Endothelial cell of umbilical vein (primary cell): Measurements from ENCODE around the gene PLA2G2D. TPM values are rescaled to one million over a fixed set of nuclear protein-coding genes. Genes with fewer than 3 reads are reported as not detected.

Source experiments
- BruUV-seq: library from RNA; stranded (reverse); fragments of 400-500 nt; replicated peaks from 2 replicates; lab custom pipeline; 2021; lab: Mats Ljungman, UMichigan
- CTCF ChIA-PET: fragments of 300-600, 350-600 bp; sonication (Branson Sonifier 250); formaldehyde crosslinking; loops from one replicate; lab custom pipeline; 2021; ENCODE audit warnings: antibody characterized with exemption, inconsistent platforms; lab: Charles Lee
- POLR2A ChIA-PET: fragments of 300-600, 350-600 bp; sonication (Branson Sonifier 250); formaldehyde crosslinking; loops from one replicate; lab custom pipeline; 2021; ENCODE audit warnings: antibody characterized with exemption, inconsistent platforms; lab: Charles Lee
- DNase-seq: peaks from one replicate; pipeline ENCODE4 v3.0.0-alpha.2; 2011; ENCODE audit warnings: low read depth, low spot score
- FAIRE-seq: peaks from 2 replicates; lab custom pipeline; 2011; peaks lifted over from hg19 to GRCh38; lab: Jason Lieb, UNC
- H2AFZ ChIP-seq: 2 replicates; pipeline ENCODE4 v1.6.0; 2012; ENCODE audit warnings: low read depth, low read length, control low read depth, inconsistent platforms
- H3K27ac ChIP-seq: 2 replicates; pipeline ENCODE4 v1.5.1; 2011; ENCODE audit warnings: low read depth, mild to moderate bottlenecking, control low read depth, low read length, moderate library complexity; ENCODE audit not compliant: insufficient read depth
- H3K27me3 ChIP-seq, 2 experiments: 2 replicates each; pipeline versions ENCODE4 v1.6.0 to v1.6.1; 2011; ENCODE audit warnings: low read length in 2 of 2, mixed read lengths in 1 of 2; ENCODE audit not compliant: control insufficient read depth in 2 of 2, insufficient read depth in 2 of 2
- H3K36me3 ChIP-seq, 2 experiments: 2 replicates in 1 of 2; 3 replicates in 1 of 2; pipeline ENCODE4 v1.5.1; 2011; ENCODE audit warnings: low read length in 2 of 2, mild to moderate bottlenecking in 1 of 2, moderate library complexity in 1 of 2; ENCODE audit not compliant: control insufficient read depth in 2 of 2, insufficient read depth in 2 of 2; ENCODE audit errors: extremely low read depth in 1 of 2
- H3K4me1 ChIP-seq: 3 replicates; pipeline ENCODE4 v1.5.1; 2011; ENCODE audit warnings: mild to moderate bottlenecking, low read length; ENCODE audit not compliant: control insufficient read depth, insufficient read depth; ENCODE audit errors: extremely low read depth
- H3K4me2 ChIP-seq: 2 replicates; pipeline ENCODE4 v1.6.1; 2011; ENCODE audit warnings: low read length, control low read depth, mixed read lengths; ENCODE audit not compliant: insufficient read depth
- H3K4me3 ChIP-seq, 3 experiments: fragments of 200-600 bp in 1 of 3; sonication (generic), shearing (Covaris generic) in 1 of 3; replicated peaks in 1 of 3; 2 replicates each; pipeline ENCODE4 v1.5.1; 2011 to 2016; ENCODE audit warnings: control low read depth in 3 of 3, low read length in 3 of 3, mild to moderate bottlenecking in 2 of 3, inconsistent platforms in 1 of 3, low read depth in 1 of 3, moderate library complexity in 1 of 3; ENCODE audit not compliant: insufficient read depth in 1 of 3
- H3K79me2 ChIP-seq: 2 replicates; pipeline ENCODE4 v1.6.0; 2012; ENCODE audit warnings: low read length, inconsistent platforms; ENCODE audit not compliant: control insufficient read depth, insufficient read depth
- H3K9ac ChIP-seq: replicated peaks from 2 replicates; pipeline ENCODE3; 2011; ENCODE audit warnings: low read length, control low read depth; ENCODE audit not compliant: insufficient read depth; ENCODE audit errors: extremely low read depth
- H3K9me1 ChIP-seq: replicated peaks from 3 replicates; pipeline ENCODE4 v1.6.0; 2011; ENCODE audit warnings: mild to moderate bottlenecking, low read length; ENCODE audit not compliant: control insufficient read depth, insufficient read depth; ENCODE audit errors: extremely low read depth
- H3K9me3 ChIP-seq: replicated peaks from 2 replicates; pipeline ENCODE4 v1.5.1; 2012; ENCODE audit warnings: low read length, inconsistent platforms; ENCODE audit not compliant: control insufficient read depth, insufficient read depth
- H4K20me1 ChIP-seq: replicated peaks from 2 replicates; pipeline ENCODE3; 2011; ENCODE audit warnings: mild to moderate bottlenecking, low read length; ENCODE audit not compliant: control insufficient read depth, insufficient read depth; ENCODE audit errors: extremely low read depth
- CTCF ChIP-seq, 2 donors: IDR thresholded peaks; 1 replicate in 1 of 2; 2 replicates in 1 of 2; pipeline ENCODE4 v1.5.1; 2011; ENCODE audit warnings: low read length in 2 of 2, mild to moderate bottlenecking in 2 of 2, moderate library complexity in 2 of 2, control low read depth in 1 of 2, inconsistent platforms in 1 of 2, low read depth in 1 of 2; ENCODE audit not compliant: insufficient read depth in 1 of 2; ENCODE audit errors: extremely low read depth in 1 of 2
- EZH2 ChIP-seq: IDR thresholded peaks from 2 replicates; pipeline ENCODE4 v1.6.1; 2012; ENCODE audit warnings: borderline replicate concordance, low read depth, mild to moderate bottlenecking, moderate library complexity, low read length, inconsistent platforms; ENCODE audit not compliant: severe bottlenecking
- FOS ChIP-seq: IDR thresholded peaks from 2 replicates; pipeline ENCODE4 v1.6.1; 2011; ENCODE audit warnings: mild to moderate bottlenecking, low read length, moderate library complexity, borderline replicate concordance; ENCODE audit not compliant: insufficient read depth
- GATA2 ChIP-seq: IDR thresholded peaks from 2 replicates; pipeline ENCODE4 v1.7.0; 2011; ENCODE audit warnings: low read depth, mild to moderate bottlenecking, moderate library complexity, mixed read lengths, low read length; ENCODE audit not compliant: insufficient read length, insufficient read depth
- JUN ChIP-seq: IDR thresholded peaks from 2 replicates; pipeline ENCODE4 v1.6.1; 2011; ENCODE audit warnings: borderline replicate concordance, low read depth; ENCODE audit not compliant: insufficient read length, insufficient read depth
- MAX ChIP-seq: IDR thresholded peaks from 2 replicates; pipeline ENCODE4 v1.6.1; 2011; ENCODE audit not compliant: insufficient read depth, insufficient read length
- MYC ChIP-seq: IDR thresholded peaks from one replicate; pipeline ENCODE4 v1.6.1; 2011; ENCODE audit warnings: mild to moderate bottlenecking, low read depth, low read length
- POLR2A ChIP-seq: IDR thresholded peaks from 2 replicates; pipeline ENCODE4 v1.6.1; 2012; ENCODE audit warnings: low read depth, mild to moderate bottlenecking, control low read depth, low read length
- POLR2AphosphoS5 ChIP-seq: IDR thresholded peaks from 2 replicates; pipeline ENCODE4 v1.6.1; 2012; ENCODE audit warnings: low read depth, mild to moderate bottlenecking, control low read depth, low read length, moderate library complexity; ENCODE audit not compliant: insufficient read depth
- dilution Hi-C: fragments of 300-500 bp; cut with MboI; formaldehyde crosslinking; loops from one replicate; pipeline ENCODE4 v1.15.0; 2019; ENCODE audit warnings: low sequenced_read_pairs; ENCODE audit not compliant: extremely low pct_ligation_motif_present
- intact Hi-C: fragments of 100-400 bp; cut with micrococcal nuclease; formaldehyde crosslinking; loops from one replicate; pipeline ENCODE4 v1.10.0; 2022
- polyA plus RNA-seq, 4 experiments: library from polyadenylated mRNA; depleted of rRNA in 3 of 4; stranded (reverse) in 3 of 4; unstranded in 1 of 4; fragments of >200 nt; gene quantifications; 2 replicates each; pipeline versions ENCODE4 v1.2.1 to v1.2.3, GENCODE V29; 2011 to 2012; ENCODE audit warnings: missing spikeins in 1 of 4
- total RNA-seq: library from RNA; stranded (reverse); gene quantifications from 2 replicates; pipeline ENCODE4 v1.2.3, GENCODE V29; 2021

Gene PLA2G2D
- total and polyA plus RNA-seq, 2 donors (not counting 3 experiments of a cell fraction or from before 2014, with no cell fraction given) = not detected

GRCh38 chr1:20115916-20116315 lies 3.4 kb downstream of the PLA2G2D start:
- no peaks in the 10 kb centered on the region for H3K9me1 ChIP-seq
- no peaks in the 10 kb centered on the region for H3K36me3 ChIP-seq
- H2AFZ ChIP-seq = no peak overlapping the region
- H3K9ac ChIP-seq = no peak overlapping the region
- H3K4me1 ChIP-seq = peaks cover 5% of the 10 kb centered on the region
- no peak overlapping the region for H3K27ac ChIP-seq
- intact Hi-C loops (no loop called here), dilution Hi-C loops (no loop called here)
- H3K9me3 ChIP-seq = no peaks in the 10 kb centered on the region
- no peaks in the 10 kb centered on the region for H4K20me1 ChIP-seq
- ChIA-PET POLR2A (no interaction called here), CTCF (no interaction called here)
- DNase-seq (no peak), FAIRE-seq (no peak)
- no TSS peak for BruUV-seq
- H3K4me2 ChIP-seq = no peak overlapping the region
- peaks cover 0 to under 1% of the 10 kb centered on the region in 2 experiments for H3K27me3 ChIP-seq
- TF ChIP-seq GATA2 (no peak), POLR2A (no peak), MYC (no peak), POLR2AphosphoS5 (no peak), MAX (no peak), JUN (no peak)
- no peaks in the 10 kb centered on the region for H3K79me2 ChIP-seq
- no peak overlapping the region for H3K4me3 ChIP-seq

- CTCF ChIA-PET = interaction anchor here (2.2 kb wide), 1 partner anchor 36 kb away, joined by 9 read pairs; no protein-coding TSS in a partner anchor
- Histone ChIP-seq H3K4me3 (no peak overlapping the region), H3K79me2 (no peaks in the 10 kb centered on the region), H3K36me3 (no peaks in the 10 kb centered on the region), H3K27ac (no peak overlapping the region), H3K9me3 (no peaks in the 10 kb centered on the region), H2AFZ (no peak overlapping the region), H3K9me1 (no peaks in the 10 kb centered on the region), H3K4me2 (no peak overlapping the region), H3K9ac (no peak overlapping the region), H3K4me1 (peaks cover 9% of the 10 kb centered on the region), H4K20me1 (no peaks in the 10 kb centered on the region), H3K27me3 (no peaks in the 10 kb centered on the region)
- POLR2A ChIA-PET = no interaction called here
- FAIRE-seq (no peak), DNase-seq (no peak)
- dilution Hi-C loops (no loop called here), intact Hi-C loops (no loop called here)
- BruUV-seq = no TSS peak
- TF ChIP-seq MAX (no peak), JUN (no peak), POLR2AphosphoS5 (no peak), GATA2 (no peak), MYC (no peak), EZH2 (no peak), FOS (no peak), CTCF (IDR thresholded peaks at IDR 0.05; ENCODE audit: extremely low read depth in 1 of 2, insufficient read depth in 1 of 2, low read depth in 1 of 2, low read length in 2 of 2) (no peak), POLR2A (no peak)
These were observed 3.9 kb downstream of the PLA2G2D start for GRCh38 chr1:20115479-20115878.
